HG03457 (cell line): ENCODE results near the gene ZNF26.
"Not testable (repeated sequence)": the region's sequence is repeated elsewhere in the genome, so short reads cannot be mapped to it uniquely, and the experiment has no call there.

ENCODE experiments used
- ATAC-seq: cut with Tn5 transposase; IDR thresholded peaks from one replicate; pipeline ENCODE4 v1.9.1; 2021; ENCODE audit warnings: moderate number of reproducible peaks; ENCODE audit not compliant: unreplicated experiment

Gene ZNF26

DNA sequence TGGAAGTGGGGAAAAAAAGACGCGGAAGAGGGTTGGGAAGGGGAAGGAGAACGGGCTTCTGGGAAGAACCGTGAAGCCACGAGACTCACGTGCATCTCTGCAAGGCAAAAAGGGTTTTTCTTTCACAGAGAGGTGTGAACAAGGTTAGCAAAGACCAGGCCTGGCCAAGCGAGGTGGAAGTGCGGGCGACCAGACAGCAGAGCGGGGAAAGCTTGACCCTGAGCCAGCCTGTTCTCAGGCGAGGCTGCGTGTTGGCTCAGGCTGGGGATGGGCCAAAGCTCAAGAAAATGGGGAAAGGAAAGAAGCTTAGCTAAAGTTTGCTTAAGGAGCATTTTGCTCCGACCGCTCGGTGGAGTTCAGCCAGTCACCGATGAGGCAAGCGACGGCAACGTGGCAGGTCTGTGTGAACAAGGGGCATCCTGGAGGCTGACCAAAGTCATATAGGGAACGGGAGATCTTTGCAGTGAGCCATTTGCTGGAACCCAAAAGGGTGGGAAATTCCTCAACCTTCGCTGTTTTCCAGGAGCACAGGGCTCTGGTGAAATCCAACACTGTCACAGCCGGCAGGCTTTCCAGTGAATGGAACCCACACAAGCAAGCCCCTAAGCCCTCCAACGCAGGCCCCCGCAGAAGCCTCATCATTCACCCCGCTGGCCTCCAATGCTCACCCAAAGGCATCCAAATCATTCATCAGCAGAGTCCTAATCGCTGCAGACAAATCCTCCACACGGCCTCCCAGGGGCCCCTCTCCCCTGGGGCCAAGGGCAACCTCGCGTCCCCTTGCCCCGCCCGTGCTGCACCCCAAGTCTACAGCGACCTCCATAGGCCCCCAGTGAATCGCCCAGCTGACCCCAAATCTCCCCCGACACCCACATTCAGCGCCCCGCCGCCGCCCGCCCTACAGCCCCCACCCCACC lies 30.8 kb upstream of the ZNF26 start:
- ATAC-seq = no peak

DNA sequence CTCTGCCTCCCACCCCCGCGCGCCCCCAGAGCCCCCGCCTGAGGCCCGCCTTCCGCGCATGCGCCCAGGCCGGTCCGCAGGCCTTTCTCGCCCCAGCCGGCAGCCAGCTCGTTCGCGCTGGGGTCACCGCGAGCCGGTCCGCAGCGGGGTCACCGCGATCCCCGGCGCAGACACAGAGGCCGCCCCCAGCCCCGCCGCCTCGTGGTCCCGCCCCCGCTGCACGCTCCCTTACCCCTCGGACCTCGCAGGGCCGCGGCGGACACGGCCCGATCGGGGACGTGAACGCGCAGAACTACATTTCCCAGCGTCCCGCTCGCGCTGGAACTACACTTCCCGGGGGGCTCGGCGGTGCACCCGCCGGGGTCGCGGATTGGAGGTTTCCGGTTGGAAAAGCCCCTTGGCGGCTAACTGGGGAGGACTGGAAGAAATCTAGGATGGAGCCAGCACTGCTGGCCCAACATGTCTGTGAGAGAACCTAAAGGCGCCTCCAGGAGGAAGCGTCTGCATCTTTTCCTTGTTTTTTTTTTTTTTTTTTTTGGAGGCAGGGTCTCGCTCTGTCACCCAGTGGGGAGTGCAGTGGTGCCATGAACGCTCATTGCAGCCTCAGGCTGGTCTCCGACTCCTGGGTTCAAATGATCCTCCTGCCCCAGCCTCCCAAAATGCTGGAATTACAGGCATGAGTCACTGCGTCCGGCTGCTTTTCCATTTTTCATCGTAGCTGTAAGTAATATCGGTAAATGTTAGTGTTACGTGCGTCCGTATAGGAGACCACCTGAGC lies 30.0 kb upstream of the ZNF26 start, which contains the start of gene ZNF605:
TSS of gene ZNF605 (minus strand) at position 296 of the 778 bp plus-strand sequence. CDS start 10,671 bp downstream, outside the sequence.
- peak; percentile 92 for ATAC-seq

DNA sequence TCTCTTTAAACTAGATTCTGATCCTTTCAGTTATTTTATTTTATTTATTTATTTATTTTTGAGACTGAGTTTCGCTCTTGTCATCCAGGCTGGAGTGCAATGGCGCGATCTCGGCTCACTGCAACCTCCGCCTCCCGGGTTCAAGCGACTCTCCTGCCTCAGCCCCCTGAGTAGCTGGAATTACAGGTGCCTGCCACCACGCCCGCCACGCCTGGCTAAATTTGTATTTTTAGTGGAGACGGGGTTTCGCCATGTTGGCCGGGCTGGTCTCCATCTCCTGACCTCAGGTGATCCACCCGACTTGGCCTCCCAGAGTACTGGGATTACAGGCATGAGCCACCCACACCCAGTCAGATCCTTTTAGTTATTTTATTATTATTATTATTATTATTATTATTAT lies 24.4 kb upstream of the ZNF26 start:
- ATAC-seq = not testable (repeated sequence)

DNA sequence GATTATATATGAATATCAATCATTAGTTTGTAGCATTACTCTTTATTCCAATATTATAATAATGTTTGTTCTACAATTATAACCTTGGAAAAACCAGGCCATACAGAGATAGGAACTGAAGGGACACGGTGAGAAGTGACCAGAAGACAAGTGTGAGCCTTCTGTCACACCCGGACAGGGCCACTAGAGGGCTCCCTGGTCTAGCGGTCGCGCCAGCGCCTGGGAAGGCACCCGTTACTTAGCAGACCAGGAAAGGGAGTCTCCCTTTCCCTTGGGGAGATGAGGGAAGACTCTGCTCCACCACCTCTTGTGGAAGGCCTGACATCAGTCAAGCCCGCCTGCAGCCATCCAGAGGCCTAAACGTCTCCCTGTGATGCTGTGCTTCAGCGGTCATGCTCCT lies 22.2 kb upstream of the ZNF26 start:
- not testable (repeated sequence) for ATAC-seq

DNA sequence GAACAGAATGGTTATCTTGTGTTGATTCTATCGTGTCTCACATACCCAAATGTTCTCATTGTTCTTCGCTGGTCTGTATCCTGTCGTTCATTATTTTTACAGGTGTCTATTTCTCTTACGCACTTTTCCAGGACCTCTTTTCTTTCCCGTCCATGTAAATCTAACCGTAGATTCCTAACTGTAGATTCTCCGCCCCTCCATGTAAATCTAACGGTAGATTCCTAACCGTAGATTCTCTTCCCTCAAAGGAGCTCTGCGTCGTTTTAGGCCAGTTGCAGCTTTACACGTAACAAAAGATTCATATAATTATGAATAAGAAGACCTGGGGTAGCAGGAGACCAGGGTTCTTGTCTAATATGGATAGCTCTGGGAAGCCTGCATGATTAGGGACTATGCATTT lies 20.4 kb upstream of the ZNF26 start:
- ATAC-seq = no peak

DNA sequence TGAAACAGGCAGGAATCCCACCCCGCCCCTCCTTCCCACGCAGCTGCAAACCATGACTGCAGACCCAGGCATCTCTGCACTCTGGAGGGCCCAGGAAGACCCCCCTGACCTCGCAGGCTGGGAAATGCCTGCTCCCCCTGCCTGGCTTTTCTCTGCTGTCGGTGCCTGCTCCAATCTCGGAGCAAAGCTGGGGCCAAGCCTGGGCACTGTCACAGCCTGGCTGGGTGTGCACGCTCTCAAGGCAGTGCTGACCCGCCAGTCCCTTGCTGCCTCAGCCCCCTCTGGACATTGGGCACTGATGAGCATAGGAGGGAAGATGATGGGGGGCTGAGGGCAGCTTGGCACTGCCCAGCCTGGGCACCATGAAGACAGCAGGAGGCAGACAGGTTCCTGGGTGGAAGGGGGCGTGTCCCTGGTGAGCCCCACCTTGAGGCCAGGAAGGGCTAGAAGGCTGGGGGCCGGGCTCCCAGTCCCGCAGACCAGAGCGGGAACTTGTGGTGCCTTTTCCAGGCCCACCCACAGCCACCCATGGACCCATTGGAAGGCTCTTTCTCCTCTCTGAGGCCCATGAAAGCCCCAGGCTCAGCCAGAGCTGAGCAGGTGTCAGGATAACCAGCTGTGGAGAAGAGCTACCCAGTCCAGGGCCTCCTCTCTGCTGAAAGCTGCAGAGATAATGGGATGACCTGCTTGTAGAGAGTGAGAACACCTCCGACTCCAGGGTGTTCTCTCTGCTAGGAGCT lies 19.3 kb upstream of the ZNF26 start:
- no peak for ATAC-seq

DNA sequence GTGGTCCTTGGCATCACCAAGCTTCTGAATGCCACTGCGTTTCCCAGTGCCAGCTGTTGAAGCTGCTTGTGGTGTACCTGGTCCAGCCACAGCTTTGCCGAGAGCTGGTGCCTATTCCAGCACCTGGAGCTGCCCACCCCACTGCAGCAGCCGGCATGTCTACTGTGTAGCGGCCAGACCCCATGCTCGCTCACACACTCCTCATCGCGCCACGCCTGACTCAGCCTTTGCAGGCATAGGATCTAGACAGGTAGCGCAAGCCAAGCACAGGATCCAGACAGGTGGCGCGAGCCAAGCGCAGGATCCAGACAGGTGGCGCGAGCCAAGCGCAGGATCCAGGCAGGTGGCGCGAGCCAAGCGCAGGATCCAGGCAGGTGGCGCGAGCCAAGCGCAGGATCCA lies 18.4 kb upstream of the ZNF26 start:
- no peak for ATAC-seq

DNA sequence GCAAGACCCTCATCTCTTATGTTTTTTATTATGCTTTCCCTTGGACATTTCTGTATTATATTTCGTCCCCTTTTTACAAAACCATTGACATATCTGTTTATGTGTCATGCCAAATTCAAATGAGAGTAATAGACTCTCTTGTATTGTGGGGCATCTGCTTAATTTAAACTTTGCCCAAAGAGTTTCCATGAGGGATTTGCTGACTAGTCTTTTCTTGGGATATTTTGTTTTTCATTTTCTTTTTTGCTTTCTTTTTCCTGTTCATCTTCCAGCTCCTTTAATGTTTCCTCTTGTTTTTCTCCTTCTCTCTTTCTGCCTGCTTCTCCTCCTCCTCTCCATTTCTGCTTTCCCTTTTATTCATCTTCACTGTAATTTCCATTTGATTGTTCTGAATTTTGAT lies 13.8 kb upstream of the ZNF26 start:
- no peak for ATAC-seq

DNA sequence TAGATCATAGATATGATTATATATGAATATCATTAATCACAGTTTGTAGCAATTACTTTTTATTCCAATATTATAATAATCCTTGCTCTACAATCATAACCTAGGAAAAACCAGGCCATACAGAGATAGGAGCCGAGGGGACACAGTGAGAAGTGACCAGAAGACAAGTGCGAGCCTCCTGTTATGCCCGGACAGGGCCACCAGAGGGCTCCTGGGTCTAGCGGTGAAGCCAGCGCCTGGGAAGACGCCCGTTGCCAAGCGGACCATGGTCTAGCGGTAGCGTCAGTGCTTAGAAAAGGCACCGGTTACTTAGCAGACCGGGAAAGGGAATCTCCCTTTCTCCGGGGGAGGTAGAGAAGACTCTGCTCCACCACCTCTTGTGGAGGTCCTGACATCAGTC lies 9.3 kb upstream of the ZNF26 start:
- not testable (repeated sequence) for ATAC-seq

DNA sequence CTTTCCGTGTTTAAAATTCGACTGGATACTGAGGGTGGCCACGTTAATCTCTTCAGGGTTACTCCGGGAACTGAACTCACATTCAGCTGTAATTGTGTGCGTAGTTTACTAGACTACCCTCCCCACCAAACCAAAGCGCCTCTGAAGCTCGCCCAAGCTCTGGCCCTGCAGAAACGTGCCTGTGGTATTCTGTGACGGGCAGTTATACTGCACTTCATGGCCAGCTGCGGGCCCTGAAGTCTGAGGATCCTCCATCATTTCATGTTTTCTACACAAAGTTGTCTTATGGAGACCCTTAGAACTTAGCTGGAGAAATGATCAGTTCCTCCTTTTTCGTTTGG lies 688 bp downstream of the ZNF26 start:
- ATAC-seq = no peak

DNA sequence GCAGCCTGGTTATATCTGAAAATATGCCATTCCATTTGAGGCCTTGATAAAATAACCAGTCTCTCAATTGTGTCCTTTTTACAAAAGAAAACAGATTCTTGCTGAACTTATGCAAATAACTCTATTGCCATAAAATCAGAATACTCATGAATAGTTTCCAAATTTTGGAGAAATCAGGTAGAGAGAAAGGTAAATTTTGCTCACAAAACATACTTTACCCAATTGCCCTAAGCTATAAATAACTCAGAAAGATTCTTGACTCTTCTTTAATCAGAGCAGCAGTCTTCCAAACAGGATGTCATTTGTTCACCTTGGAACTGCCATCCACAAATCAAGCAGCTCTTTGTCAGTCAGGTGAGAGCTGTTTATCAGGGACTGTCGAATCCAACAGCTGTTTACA lies 12.6 kb downstream of the ZNF26 start:
- no peak for ATAC-seq

DNA sequence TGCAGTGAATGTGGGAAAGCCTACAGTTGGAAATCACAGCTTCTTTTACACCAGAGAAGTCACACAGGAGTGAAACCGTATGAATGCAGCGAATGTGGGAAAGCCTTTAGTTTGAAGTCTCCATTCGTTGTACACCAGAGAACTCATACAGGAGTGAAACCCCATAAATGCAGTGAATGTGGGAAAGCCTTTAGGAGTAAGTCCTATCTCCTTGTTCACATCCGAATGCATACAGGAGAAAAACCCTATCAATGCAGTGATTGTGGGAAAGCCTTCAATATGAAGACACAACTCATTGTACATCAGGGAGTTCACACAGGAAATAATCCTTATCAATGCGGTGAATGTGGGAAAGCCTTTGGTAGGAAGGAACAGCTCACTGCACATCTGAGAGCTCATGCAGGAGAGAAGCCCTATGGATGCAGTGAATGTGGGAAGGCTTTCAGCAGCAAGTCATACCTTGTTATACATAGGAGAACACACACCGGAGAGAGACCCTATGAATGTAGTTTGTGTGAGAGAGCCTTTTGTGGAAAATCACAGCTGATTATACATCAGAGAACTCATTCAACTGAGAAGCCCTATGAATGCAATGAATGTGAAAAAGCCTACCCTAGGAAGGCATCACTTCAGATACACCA lies 24.6 kb downstream of the ZNF26 start:
- no peak for ATAC-seq

DNA sequence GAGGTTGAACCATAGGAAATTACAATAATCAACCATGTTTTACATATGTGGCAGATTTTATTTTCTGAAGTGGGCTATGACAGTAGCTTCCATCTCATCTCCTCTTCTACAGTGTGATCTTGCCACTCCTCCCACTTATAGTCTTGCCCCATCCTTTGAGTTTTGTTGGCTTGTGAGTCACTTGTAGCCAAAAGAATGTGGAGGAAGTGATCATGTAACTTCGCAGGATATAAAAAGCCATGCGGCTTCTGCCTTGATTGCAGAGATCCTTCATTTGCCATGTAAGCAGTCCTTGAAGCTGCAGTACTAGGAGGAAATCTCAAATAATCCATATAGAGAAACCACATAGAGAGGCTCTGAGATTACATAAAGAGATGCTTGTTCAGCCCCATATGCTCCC lies 37.4 kb downstream of the ZNF26 start:
- no peak for ATAC-seq

DNA sequence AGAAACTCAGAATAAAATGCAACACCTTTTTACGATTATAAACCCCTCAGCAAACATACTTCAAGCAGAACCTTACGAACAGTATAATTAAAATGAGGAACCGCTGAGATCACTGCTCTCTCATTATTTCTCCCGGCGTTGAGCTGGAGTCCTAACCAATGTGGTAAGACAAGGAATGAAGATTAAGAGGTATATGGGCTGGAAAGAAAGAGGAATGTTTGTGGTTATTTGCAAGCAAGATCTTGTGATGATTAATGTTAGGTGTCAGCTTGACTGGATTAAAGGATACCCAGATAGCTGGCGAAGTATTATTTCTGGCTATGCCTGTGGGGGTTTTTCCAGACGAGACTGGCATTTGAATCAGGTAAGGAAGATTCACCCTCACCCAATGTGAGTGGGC lies 40.8 kb downstream of the ZNF26 start:
- ATAC-seq = no peak

DNA sequence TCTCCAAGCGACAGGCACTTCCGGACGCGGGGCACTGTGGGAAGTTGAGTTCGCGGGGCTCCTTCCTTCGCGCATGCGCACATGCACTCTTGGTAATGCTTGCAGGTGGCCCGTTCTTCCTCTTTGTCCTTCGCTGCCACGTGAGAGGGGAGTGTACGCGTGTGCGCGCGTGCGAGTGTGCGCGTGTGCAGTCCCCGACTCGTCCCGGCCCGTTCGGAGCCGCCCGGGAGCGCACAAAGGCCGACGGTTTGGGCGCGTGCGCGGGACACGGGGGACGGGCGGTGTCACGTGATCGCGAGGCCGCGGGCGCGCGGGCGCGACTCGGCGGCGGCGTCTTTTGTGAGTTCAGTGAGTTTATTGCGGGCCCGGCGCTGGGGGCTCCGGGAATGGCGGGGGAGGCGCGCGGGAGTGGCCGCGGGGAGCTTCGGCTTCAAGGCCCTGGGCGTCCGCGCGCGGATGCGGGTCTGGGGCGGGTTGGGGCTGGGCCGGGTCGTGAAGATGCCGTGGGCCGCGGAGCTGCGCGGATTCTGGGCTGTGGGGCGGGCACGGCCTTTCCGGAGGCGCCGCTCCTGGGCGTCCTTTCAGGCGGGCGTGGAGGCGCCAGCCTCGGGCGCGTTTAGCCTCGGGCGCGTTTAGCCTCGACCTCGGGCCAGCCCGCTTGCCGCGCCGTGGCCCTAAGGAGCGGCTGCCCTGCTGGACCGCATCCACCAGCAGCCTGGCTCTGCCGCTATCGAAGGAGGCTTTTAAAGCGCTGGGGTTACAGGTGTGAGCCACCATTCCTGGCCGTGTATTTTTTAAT lies 51.2 kb downstream of the ZNF26 start, which contains the start of gene ZNF84:
TSS of gene ZNF84 (plus strand) at position 303 of the 799 bp plus-strand sequence. CDS start 3,959 bp downstream, outside the sequence.
- peak; percentile 87 for ATAC-seq

DNA sequence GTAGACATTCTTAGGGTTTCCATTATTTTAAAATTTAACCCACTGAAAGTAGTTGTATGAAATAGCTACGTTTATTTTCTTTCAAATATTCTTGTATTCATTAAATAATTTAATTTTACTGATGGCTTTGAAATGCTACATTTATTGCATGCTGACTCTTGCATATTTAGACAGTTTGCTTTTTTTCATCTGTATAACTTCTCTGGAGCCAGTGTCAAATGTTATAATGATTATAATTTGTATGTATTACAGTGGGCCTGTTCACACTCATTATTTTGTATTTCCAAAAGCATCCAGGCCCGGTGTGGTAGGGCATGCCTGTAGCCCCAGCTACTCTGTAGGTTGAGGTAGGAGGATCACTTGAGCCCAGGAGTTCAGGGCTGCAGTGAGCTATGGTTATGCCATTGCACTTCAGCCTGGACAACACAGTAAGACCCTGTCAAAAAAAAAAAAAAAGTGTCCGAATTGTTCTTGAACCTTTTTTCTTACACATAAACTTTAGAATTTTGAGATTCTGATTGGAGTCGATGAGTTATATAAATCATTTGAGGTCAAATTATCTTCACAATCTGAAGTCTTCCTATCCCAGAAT lies 52.0 kb downstream of the ZNF26 start:
- no peak for ATAC-seq

DNA sequence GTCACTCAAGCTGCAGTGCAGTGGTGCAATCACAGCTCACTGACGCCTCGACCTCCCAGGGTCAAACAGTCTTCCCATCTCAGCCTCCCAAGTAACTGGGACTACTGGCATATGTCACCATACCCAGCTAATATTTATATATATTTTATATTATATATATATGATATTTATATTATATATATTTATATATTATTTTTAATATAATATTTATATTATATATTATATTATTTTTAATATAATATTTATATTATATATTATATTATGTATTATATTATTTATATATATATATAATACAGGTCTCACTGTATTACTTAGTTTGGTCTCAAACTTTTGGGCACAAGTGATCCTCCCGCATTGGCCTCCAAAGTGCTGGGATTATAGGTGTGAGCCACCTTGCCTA lies 60.5 kb downstream of the ZNF26 start:
- no peak for ATAC-seq

DNA sequence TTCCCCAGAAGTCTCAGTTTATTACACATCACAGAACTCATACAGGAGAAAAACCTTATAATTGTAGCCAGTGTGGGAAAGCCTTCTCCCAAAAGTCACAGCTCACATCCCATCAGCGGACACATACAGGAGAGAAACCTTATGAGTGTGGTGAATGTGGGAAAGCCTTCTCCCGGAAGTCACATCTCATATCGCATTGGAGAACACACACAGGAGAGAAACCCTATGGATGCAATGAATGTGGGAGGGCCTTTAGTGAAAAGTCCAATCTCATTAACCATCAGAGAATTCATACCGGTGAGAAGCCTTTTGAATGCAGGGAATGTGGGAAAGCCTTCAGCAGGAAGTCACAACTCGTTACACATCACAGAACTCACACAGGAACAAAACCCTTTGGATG lies 71.3 kb downstream of the ZNF26 start:
- no peak for ATAC-seq
